HG03571 (cell line): ENCODE results near the gene TPRX2.
"Not testable (repeated sequence)": the region's sequence is repeated elsewhere in the genome, so short reads cannot be mapped to it uniquely, and the experiment has no call there.

ENCODE experiments used
- ATAC-seq: cut with Tn5 transposase; IDR thresholded peaks from one replicate; pipeline ENCODE4 v1.9.1; 2021; ENCODE audit not compliant: unreplicated experiment

TPRX2 gene

DNA sequence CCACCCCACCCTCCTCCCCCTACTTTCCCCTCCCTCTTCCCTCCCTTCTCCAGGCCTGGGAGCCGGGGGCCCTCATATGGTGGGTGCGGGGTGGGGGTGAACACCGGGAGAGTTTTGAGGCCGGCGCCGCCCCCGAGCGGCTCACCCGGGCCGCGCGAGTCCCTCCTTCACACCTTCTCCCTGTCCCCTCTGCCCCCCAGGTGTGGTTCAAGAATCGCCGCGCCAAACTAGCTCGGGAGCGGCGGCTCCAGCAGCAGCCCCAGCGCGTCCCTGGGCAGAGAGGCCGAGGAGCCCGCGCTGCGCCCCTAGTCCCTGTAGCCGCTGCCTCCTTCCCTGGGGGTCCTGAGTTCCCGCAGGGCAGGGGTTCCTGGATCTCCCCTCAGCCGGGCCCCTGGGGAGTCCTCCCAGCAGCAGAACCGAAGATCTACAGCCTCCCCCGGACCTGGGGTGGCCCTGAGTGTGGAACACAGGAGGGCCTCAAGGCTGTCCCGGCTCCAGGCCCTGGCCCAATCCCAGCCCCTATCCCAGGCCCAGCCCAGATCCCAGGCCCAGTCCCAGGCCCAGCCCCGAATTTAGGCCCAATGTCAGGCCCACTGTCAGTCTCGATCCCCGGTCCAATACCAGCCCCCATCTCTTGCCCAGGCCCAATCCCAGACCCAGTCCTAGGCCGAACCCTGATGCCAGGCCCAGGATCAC, 1.7 kb downstream of the TPRX2 start:
- ATAC-seq = no peak

DNA sequence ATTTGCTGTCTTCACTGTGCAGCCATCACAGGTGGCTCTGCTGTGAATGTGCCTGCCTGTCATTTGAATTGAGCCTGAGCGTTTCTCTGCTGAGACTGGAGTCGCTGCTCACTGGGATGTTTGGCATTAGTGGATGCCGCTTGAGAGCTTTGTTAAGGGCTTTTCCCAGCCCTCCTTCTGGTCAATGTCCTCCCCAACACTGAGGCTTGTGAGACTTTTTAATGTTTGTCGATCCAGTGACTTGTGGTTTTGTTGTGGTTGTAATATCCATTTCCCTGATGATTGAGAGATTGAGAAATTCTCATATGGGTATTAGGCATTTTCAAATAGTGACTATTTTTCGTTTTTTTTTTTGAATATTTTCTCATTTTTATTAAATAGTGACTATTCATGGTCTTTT, 2.6 kb downstream of the TPRX2 start:
- ATAC-seq = no peak

DNA sequence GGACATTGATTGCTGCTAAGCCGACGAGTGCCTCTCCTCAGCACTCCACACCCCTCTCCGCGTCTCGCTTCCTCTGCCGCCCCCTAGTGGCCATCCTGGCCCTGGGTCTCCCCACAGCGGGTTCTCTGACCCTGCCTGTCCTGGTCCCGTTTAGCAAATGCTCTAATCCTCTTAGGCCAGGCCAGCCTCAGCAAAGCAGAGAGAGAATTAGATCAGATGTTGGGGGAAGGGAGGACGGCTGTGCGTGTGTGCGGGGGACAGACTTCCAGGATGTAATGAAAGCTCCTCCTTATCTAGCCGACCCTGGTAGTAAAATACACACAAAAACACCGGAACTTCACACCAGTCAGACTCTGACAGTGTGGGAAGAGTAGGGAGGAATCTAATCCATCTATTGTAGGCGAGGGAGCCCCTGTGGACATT, 4.5 kb downstream of the TPRX2 start:
- ATAC-seq = no peak

DNA sequence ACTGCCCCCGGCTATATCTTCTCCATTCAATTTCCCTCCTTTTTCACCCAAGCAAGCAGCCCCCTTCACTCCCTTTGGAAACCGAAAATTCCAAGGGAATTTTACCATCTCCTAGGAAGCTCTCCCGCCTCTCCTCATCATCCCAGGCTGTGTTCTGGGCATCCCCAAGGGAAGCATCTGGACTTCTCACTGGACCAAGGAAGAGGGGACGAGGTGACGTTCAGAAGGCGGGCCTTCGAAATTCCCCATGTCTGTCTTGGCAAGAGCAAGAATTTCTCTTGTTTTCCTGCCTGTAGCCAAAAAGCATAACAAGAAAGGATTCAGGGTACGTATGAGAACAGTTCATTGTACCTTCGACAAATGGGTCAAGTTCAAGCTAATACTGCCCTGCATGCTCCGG, 6.1 kb downstream of the TPRX2 start:
- no peak for ATAC-seq

DNA sequence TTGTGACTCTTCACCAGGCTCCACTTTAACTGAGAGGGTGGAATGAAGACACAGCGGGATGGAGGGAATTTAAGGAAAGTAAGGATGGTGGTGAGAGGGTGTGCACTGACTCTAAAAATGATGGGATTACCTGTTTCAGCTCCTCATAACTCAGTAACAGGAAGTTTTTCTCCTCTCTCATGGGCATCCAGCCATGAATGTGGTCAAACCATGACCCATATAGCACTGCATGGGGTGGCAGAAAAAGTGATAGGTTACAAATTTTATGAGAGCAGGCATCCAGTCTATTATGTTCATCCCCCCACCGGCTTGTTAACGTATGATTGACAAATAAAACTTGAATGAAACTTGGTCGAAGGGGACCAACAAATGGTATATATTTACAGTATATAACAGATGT, 19.9 kb downstream of the TPRX2 start:
- ATAC-seq = no peak

DNA sequence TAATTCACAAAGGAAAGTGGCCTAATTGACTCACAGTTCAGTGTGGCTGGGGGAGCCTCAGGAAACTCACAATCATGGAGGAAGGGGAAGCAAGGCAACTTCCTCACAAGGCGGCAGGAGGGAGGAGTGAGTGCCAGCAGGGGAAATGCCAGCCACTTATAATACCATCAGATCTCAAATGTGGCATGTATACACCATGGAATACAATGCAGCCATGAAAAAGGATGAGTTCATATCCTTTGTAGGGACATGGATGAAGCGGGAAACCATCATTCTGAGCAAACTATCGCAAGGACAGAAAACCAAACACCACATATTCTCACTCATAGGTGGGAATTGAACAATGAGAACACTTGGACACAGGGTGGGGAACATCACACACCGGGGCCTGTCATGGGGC, 20.4 kb downstream of the TPRX2 start:
- not testable (repeated sequence) for ATAC-seq

DNA sequence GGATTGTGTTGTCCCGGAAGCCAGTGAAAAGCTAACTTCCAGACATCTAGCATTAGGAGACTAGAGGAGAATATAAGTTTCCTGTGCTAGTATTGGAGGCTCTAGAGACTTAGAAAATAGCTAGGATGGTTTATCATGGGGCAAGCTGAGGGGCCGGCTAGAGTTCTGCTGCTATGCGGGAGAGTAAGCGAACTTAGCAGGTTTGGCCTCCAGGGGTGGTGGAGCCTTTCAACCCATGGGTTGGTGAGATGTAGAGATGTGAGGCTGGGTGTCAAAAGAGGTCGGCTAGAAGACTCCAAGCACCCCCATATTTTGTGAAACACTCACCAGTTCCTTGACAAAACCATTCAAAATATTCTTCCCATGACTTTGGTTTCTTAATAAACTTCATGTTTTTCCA, 22.7 kb downstream of the TPRX2 start:
- ATAC-seq = no peak

DNA sequence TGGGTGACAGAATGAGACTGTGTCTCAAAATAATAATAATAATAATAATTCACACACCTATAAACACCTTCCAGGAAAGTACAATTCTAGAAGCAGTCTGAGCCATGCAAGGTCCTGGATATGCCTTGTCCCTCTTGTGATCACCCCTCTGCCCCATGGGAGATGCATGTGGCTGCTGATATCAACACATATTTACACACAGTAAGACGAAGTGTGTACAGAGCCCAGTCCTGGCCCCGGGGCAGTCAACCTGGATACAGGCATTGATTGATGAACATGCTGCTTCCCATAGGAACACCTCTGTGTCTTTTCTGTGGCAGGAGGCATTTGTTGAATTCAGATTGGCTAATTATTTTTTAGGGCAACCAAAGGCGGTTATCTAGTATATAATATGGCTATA, 23.9 kb downstream of the TPRX2 start:
- ATAC-seq = no peak

DNA sequence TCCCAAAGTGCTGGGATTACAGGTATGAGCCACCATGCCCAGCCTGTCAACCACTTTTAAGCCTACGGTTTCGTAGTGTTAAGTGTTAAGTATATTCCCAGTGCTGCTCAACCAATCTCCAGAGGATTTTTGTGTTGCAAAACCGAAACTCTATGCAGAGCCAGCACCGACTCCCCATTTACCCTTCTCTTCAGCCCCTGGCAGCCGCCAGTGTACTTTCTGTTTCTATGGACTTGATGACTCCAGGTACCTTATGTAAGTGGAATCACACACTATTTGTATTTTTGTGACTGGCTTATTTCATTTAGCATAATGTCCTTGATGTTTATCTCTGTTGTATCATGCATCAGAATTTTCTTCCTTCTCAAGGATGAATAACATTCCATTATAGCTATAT, 26.0 kb downstream of the TPRX2 start:
- ATAC-seq = no peak

DNA sequence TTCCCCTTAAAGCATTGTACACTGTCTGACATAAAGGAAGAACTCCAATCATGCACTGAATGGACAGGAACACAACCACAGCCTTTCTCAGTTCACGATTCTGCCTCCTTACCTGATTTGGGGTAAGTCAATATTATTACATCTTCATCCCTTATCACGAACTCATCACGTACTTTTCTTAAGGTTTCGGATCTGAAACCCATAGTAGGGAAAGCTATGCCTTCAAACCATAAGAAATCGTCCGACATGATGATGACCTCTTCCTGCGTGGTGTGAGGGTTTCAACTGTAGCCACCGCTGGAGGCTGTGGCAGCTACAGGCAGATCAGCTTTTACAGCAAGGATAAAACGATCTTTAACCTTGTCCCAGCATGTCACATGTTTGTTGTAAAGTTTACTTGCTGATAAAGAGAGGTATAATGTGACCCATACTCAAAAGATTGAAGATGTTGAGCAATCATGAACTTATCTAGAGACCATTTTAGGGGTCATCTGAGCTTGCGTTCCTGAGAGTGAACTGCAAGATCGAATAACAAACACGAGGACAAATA, 27.1 kb downstream of the TPRX2 start, which contains the start of gene SULT2A1:
Gene SULT2A1 (minus strand): TSS at position 306 of the 550 bp plus-strand sequence. CDS start 58 bp downstream, at position 248.
- ATAC-seq = no peak

DNA sequence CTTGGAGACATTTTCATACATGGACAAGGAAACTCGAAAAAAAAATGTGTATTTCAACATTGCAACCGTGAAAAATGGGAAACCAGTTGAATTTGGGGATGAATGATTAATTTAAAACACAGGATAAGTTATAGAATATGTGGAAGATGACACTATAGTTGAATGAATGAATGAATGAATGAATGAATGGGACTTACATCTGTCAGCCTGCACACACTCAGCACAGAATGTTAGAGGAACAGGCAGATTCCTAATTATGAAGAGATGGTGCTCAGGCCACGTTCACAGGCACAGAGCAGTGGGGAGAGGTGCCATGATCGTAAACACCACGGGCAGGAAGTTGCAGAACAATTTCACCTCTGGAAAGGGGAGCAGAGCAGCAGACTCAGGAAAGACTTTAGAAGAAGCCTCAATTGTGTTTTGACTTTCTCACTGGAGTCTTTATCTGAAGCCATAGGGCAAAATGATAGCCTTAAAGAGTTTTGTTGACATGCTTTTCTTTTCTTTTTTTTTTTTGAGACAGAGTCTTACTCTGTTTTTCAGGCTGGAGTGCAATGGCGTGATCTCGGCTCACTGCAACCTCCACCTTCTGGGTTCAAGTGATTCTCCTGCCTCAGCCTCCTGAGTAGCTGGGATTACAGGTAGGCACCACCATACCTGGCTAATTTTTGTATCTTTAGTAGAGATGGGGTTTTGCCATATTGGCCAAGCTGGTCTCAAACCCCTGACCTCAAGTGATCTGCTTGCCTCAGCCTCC, 32.0 kb downstream of the TPRX2 start:
- no peak for ATAC-seq

DNA sequence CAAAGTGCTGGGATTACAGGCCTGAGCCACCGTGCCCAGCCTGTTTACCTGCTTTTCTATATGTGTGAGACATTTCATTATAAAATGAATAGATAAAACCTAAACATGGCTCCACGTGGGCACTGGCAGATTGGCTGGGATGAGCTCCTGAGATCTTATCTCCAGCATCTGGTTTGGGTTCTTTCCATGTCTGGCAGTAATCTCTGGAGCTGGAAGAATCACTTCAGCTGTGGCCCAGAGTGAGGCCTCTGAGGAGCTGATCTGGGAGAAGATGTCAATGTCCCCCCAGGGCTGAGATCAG, 32.5 kb downstream of the TPRX2 start:
- no peak for ATAC-seq

DNA sequence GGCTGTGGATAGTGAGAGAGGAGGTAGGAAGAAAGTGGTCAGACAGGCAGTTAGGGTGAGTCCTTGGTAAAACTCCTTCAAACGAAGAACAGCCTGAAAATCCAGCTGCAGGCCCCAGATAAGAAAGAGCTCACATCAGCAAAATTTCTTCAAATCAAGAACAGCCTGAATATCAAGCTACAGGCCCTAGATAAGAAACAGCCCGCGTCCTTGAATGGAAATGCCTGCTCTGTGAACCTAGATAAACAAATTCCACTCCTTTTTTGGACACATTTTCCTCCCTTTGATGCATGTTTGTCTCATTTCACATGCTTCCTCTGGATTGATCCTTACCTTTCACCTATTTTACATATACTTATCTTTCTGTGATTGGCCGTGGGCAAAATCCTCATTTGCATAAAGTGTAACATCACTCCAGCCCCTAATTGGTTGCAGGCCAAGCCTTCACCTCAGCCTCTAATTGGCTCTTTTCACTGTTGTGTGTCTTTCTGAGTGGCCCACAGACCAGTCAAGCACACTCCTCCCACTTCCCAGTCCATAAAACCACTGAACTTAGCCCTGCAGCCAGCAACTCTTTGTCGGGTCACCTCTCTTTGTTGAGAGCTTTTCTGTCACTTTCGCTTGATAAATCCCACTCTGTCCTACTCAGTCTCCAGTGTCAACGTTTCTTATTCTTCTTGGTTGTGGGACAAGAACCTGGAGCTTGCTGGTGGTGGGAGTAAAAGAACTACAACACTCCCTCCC, 33.1 kb downstream of the TPRX2 start:
- ATAC-seq = no peak

DNA sequence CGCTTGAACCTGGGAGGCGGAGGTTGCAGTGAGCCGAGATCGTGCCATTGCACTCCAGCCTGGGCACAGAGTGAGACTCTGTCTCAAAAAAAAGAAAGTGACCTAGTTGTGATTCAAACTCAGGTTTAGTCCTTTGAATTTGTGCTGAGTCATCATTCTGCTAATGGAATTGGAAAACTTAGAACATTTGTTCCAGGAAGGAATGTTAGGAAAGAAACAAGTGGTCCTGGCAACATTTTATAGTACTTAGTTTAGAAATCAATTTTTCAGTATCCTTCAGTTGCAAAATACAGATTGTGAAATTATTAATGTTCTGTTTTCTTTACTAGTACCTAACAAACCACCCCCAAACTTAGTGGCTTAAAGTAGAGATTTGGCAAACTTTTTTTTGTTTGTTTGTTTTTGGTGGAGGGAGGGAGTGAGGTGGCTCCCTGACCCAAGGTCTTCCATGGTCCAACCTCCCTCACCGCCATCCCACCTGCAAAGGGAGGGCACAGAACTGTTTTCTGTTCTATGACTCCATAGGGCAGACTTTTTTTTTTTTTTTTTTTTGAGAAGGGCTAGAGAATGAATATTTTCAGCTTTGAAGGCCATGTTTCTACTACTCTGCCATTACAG, 36.2 kb downstream of the TPRX2 start:
- no peak for ATAC-seq

DNA sequence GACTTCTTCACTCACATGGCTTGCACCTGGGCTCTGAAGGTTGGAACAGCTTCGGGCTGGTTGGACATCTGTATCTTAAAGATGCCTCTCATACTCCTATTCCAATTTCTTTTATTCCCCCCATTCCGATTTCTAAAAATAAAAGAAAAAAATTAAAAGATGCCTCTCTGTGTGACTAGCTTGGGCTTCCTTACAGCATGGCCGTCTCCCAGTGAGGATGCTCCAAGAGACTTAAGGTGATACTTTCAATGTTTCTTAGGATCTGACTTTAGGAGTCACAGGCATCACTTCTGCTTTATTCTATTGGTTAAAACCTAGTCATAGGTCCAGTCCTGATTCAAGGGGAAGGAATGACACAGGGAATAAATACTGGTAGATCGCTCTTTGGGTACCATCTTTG, 37.0 kb downstream of the TPRX2 start:
- ATAC-seq = no peak

DNA sequence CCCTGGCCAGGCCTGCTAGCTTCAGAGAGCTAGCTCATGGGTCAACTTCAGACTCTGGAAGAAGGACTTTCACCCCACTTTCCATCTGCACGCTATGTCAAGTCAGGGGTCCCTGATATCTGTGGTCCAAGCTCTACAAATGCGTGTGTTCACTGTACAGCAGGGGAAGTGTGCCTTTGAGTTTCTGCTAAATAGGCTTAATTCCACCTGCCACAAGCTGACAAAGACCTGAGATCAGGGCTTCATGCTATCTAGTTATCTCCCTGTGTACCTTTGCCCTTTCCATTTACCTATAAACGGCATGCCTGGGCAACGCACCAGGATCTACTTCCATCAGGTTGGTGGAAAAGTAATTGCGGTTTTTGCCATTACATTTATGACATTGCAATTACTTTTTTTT, 37.7 kb downstream of the TPRX2 start:
- ATAC-seq = no peak

DNA sequence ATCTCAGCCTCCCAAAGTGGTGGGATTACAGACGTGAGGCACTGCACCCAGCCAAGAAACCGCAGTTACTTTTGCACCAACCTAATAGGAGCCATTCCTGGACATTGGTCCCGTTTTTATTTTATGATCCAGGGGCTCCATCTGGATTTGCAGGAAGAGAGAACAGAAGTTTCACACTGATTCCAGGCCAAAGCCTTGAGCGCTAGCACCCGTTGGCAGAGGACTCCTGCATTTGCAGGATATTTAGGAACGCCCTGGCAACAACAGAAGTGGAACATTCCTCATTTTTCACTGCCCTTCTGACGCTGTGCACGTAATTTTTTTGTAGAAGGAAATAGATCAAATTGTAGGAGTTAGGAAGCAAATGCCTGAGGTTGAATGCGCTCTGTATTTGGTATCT, 38.8 kb downstream of the TPRX2 start:
- no peak for ATAC-seq

DNA sequence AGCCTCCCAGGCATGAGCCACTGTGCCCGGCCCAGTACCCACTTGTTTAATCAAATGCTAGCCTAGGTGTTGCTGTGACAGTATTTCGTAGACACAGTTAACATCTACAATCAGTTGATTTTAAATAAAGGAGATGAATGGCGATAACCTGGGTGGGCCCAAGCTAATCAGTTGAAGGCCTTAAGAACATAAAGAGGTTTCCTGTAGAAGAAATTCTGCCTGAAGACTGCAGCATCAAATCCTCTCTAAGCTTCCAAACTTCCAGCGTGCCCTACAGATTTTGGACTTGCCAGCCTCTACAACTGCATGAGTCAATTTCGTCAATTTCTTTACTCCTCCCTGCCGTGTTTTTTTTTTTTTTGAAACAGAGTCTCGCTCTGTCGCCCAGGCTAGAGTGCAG, 40.3 kb downstream of the TPRX2 start:
- no peak for ATAC-seq

DNA sequence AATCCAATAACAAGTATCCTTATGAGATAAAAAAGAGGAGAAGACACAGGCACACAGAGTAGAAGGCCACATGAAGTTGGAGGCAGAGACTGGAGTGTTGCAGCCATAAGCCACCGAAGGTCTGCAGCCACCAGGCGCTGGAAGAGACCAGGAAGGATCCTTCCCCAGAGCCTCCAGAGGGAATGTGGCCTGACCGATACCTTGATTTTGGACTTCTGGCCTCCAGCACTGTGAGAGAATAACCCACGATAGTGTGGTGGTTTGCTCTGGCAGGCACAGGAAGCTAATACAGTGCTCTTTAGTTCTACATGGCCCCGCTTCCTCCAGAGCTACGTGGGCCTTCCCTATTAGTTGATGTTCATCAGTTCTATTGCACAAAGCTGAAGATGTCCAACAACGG, 42.3 kb downstream of the TPRX2 start:
- no peak for ATAC-seq

DNA sequence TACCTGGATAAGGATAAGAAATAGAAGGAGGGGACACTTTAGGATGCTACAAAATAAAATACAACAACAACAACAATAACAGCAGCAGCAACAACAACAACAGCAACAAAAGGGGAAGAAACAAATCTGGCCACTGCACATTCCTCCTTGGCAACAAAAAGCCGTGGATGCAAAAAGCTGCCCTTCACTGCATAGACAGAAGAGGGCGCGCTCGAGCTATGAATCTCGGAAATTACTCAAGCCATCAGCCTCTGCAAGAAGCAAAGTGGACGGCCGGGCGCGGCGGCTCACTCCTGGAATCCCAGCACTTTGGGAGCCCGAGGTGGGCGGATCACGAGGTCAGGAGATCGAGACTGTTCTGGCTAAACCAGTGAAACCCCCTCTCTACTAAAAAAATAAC, 50.3 kb downstream of the TPRX2 start:
- ATAC-seq = not testable (repeated sequence)

DNA sequence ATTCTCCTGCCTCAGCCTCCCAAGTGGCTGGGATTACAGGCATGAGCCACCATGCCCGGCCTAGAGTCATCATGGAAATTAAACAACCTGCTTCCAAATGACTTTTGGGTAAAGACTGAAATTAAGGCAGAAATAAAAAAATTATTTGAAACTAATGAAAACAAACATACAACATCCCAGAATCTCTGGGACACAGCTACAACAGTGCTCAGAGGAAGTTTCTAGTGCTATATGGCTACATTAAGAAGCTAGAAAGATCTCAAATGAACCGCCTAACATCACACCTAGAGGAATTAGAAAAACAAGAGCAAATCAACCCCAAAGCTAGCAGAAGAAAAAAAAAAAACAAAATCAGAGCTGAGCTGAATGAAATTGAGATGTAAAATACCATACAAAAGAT, 51.2 kb downstream of the TPRX2 start:
- not testable (repeated sequence) for ATAC-seq
